ENCODE measurements around the gene CDRT15.
"Not testable (repeated sequence)": the region's sequence is repeated elsewhere in the genome, so short reads cannot be mapped to it uniquely, and the experiment has no call there.

Gene CDRT15

DNA sequence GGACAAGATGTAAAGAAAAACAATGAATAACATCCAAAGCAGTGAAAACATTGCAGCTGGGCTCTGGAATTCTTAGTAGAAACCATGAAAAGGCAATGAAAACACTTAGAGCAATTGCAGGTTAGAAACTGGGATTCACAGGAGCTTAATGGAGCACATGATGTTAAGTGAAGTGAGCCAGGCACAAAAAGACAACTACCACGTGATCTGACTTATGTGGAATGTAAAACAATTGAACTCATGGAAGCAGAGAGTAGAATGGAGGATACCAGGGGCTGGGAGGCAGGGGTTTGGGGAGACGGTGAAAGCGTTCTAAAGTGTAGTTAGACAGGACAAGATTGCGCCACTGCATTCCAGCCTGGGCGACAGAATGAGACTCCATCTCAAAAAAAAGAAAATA lies 2.6 kb upstream of the CDRT15 start:
- not testable (repeated sequence) for H3K27ac ChIP-seq (ENCODE audit: low read depth, low read length); H3K9me3 ChIP-seq (ENCODE audit: control insufficient read depth in 5 of 5, low read length in 5 of 5); H3K4me1 ChIP-seq (ENCODE audit: control insufficient read depth in 5 of 5, insufficient read depth in 5 of 5, low read length in 5 of 5); H3K4me3 ChIP-seq (ENCODE audit: low read depth in 1 of 5, low read length in 5 of 5); H3K27me3 ChIP-seq (ENCODE audit: control insufficient read depth in 5 of 5, insufficient read depth in 4 of 5, low read length in 5 of 5); H3K9ac ChIP-seq (ENCODE audit: low read length in 5 of 5); H3K36me3 ChIP-seq (ENCODE audit: control insufficient read depth in 5 of 5, insufficient read depth in 5 of 5, low read length in 5 of 5)

DNA sequence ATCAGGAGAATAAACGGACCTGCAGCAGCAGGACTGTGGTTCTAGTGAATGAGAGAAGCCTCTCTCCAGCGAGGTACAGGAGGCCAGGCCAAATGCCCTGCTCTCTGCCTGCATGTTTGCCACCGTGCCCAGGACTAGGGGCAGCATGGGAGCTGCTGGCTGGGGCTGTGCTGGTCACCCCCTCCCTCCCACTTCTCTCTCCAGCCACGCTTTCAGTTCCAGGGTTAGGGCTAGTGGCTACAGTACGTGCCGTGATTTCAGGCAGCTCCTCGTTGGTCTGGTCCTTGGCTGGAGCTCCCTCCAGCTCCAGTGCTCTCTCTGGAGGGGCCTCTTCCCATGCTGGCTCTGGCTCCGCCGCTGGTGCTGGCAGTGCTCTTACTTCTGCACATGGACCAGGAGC lies 630 bp downstream of the CDRT15 start:
- not testable (repeated sequence) for H3K4me3 ChIP-seq (ENCODE audit: low read depth in 1 of 5, low read length in 5 of 5); H3K9ac ChIP-seq (ENCODE audit: low read length in 5 of 5); H3K27me3 ChIP-seq (ENCODE audit: control insufficient read depth in 5 of 5, insufficient read depth in 4 of 5, low read length in 5 of 5); H3K27ac ChIP-seq (ENCODE audit: low read depth, low read length); H3K4me1 ChIP-seq (ENCODE audit: control insufficient read depth in 5 of 5, insufficient read depth in 5 of 5, low read length in 5 of 5); H3K9me3 ChIP-seq (ENCODE audit: control insufficient read depth in 5 of 5, low read length in 5 of 5); H3K36me3 ChIP-seq (ENCODE audit: control insufficient read depth in 5 of 5, insufficient read depth in 5 of 5, low read length in 5 of 5)

GRCh38 chr17:14235047-14235446 lies 1.6 kb downstream of the CDRT15 start:
- H3K9me3 ChIP-seq (ENCODE audit: control insufficient read depth in 5 of 5, low read length in 5 of 5); H3K4me3 ChIP-seq (ENCODE audit: low read depth in 1 of 5, low read length in 5 of 5); H3K27me3 ChIP-seq (ENCODE audit: control insufficient read depth in 5 of 5, insufficient read depth in 4 of 5, low read length in 5 of 5); H3K4me1 ChIP-seq (ENCODE audit: control insufficient read depth in 5 of 5, insufficient read depth in 5 of 5, low read length in 5 of 5); H3K27ac ChIP-seq (ENCODE audit: low read depth, low read length); H3K9ac ChIP-seq (ENCODE audit: low read length in 5 of 5); H3K36me3 ChIP-seq (ENCODE audit: control insufficient read depth in 5 of 5, insufficient read depth in 5 of 5, low read length in 5 of 5): not testable (repeated sequence)

- not testable (repeated sequence) for H3K27ac ChIP-seq (ENCODE audit: low read depth, low read length); H3K4me1 ChIP-seq (ENCODE audit: control insufficient read depth in 5 of 5, insufficient read depth in 5 of 5, low read length in 5 of 5); H3K27me3 ChIP-seq (ENCODE audit: control insufficient read depth in 5 of 5, insufficient read depth in 4 of 5, low read length in 5 of 5); H3K9ac ChIP-seq (ENCODE audit: low read length in 5 of 5); H3K4me3 ChIP-seq (ENCODE audit: low read depth in 1 of 5, low read length in 5 of 5); H3K36me3 ChIP-seq (ENCODE audit: control insufficient read depth in 5 of 5, insufficient read depth in 5 of 5, low read length in 5 of 5); H3K9me3 ChIP-seq (ENCODE audit: control insufficient read depth in 5 of 5, low read length in 5 of 5)
These were observed 5.5 kb downstream of the CDRT15 start for GRCh38 chr17:14231187-14231586.

- H3K4me3 ChIP-seq (ENCODE audit: low read depth in 1 of 5, low read length in 5 of 5) = no peak overlapping the region
- H3K4me1 ChIP-seq (ENCODE audit: control insufficient read depth in 5 of 5, insufficient read depth in 5 of 5, low read length in 5 of 5) = no peaks in the 10 kb centered on the region
- H3K27me3 ChIP-seq (ENCODE audit: control insufficient read depth in 5 of 5, insufficient read depth in 4 of 5, low read length in 5 of 5) = no peaks in the 10 kb centered on the region
These were observed 7.8 kb downstream of the CDRT15 start for GRCh38 chr17:14228903-14229302.

DNA sequence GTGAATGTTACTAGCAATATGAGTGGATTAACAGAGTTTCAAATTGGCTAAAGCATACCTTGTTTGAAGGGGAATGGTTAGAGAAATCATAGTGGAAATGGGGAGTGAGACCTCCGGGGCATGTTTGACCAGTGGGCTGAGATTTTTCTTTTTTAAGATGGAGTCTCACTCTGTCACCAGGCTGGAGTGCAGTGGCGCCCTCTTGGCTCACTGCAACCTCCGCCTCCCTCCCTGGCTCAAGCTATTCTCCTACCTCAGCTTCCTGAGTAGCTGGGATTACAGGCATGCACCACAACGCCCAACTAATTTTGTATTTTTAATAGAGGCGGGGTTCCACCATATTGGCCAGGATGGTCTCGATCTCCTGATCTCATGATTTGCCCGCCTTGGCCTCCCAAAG lies 9.6 kb downstream of the CDRT15 start:
- no peaks in the 10 kb centered on the region for H3K9me3 ChIP-seq (ENCODE audit: control insufficient read depth in 5 of 5, low read length in 5 of 5)
- no peaks in the 10 kb centered on the region for H3K27me3 ChIP-seq (ENCODE audit: control insufficient read depth in 5 of 5, insufficient read depth in 4 of 5, low read length in 5 of 5)
- H3K27ac ChIP-seq (ENCODE audit: low read depth, low read length) = no peak overlapping the region
- H3K4me3 ChIP-seq (ENCODE audit: low read depth in 1 of 5, low read length in 5 of 5) = no peak overlapping the region
- no peaks in the 10 kb centered on the region for H3K36me3 ChIP-seq (ENCODE audit: control insufficient read depth in 5 of 5, insufficient read depth in 5 of 5, low read length in 5 of 5)
- no peaks in the 10 kb centered on the region for H3K4me1 ChIP-seq (ENCODE audit: control insufficient read depth in 5 of 5, insufficient read depth in 5 of 5, low read length in 5 of 5)
- no peak overlapping the region for H3K9ac ChIP-seq (ENCODE audit: low read length in 5 of 5)

More at GRCh38 chr17:14228903-14229302, 7.8 kb downstream of the CDRT15 start:
- Histone ChIP-seq H3K9ac (ENCODE audit: low read length in 5 of 5) (no peak overlapping the region), H3K9me3 (ENCODE audit: control insufficient read depth in 5 of 5, low read length in 5 of 5) (no peaks in the 10 kb centered on the region), H3K27ac (ENCODE audit: low read depth, low read length) (no peak overlapping the region), H3K36me3 (ENCODE audit: control insufficient read depth in 5 of 5, insufficient read depth in 5 of 5, low read length in 5 of 5) (no peaks in the 10 kb centered on the region)

- Histone ChIP-seq H3K4me1 (ENCODE audit: control insufficient read depth in 5 of 5, insufficient read depth in 5 of 5, low read length in 5 of 5) (no peaks in the 10 kb centered on the region), H3K27ac (ENCODE audit: low read depth, low read length) (no peak overlapping the region), H3K27me3 (ENCODE audit: control insufficient read depth in 5 of 5, insufficient read depth in 4 of 5, low read length in 5 of 5) (no peaks in the 10 kb centered on the region), H3K9ac (ENCODE audit: low read length in 5 of 5) (no peak overlapping the region), H3K9me3 (ENCODE audit: control insufficient read depth in 5 of 5, low read length in 5 of 5) (no peaks in the 10 kb centered on the region), H3K36me3 (ENCODE audit: control insufficient read depth in 5 of 5, insufficient read depth in 5 of 5, low read length in 5 of 5) (no peaks in the 10 kb centered on the region), H3K4me3 (ENCODE audit: low read depth in 1 of 5, low read length in 5 of 5) (no peak overlapping the region)
These were observed 11.2 kb downstream of the CDRT15 start for GRCh38 chr17:14225254-14225980.

DNA sequence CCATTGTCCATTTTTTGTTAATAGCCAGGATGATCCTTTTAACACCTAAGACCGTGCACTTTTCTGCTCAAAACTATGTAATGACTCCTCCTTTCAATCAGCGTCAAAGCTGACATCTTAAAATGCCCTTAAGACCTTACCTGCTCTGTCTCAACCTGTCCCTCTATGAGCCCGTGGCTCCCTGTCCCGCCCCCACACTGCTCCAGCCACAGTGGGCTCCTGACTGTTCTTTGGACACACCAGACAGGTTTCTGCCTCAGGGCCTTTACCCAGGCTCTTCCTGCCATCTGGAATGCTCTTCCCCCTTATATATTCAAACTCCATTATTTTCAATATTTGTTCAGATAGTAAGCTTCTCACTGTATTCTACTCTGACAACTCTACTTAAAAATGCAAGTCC lies 14.1 kb downstream of the CDRT15 start:
- Histone ChIP-seq H3K36me3 (ENCODE audit: control insufficient read depth in 5 of 5, insufficient read depth in 5 of 5, low read length in 5 of 5) (no peaks in the 10 kb centered on the region), H3K27ac (ENCODE audit: low read depth, low read length) (no peak overlapping the region), H3K27me3 (ENCODE audit: control insufficient read depth in 5 of 5, insufficient read depth in 4 of 5, low read length in 5 of 5) (no peaks in the 10 kb centered on the region), H3K9ac (ENCODE audit: low read length in 5 of 5) (no peak overlapping the region), H3K4me3 (ENCODE audit: low read depth in 1 of 5, low read length in 5 of 5) (no peak overlapping the region), H3K4me1 (ENCODE audit: control insufficient read depth in 5 of 5, insufficient read depth in 5 of 5, low read length in 5 of 5) (no peaks in the 10 kb centered on the region), H3K9me3 (ENCODE audit: control insufficient read depth in 5 of 5, low read length in 5 of 5) (no peaks in the 10 kb centered on the region)

DNA sequence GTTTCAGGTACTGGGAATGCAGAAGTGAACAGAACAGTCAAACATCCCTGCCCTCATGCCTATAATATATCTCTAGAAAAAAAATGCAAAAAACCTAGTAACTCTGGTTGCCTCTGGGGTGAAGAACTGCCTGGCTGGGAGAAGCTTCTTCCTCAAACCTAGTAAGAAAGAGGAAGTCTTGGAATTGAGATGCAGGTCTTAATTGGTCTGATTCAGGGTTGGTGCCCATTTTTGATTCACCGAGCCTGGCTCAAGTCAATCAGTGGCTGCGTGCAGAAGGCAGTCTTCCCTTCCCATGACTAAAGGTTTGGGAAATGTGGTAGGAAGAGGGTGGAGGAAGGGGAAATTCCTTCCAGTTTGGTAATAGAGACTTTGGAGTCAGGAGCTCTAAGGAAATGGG lies 22.4 kb downstream of the CDRT15 start:
- no peaks in the 10 kb centered on the region for H3K27me3 ChIP-seq (ENCODE audit: control insufficient read depth in 5 of 5, insufficient read depth in 4 of 5, low read length in 5 of 5)
- H3K4me3 ChIP-seq (ENCODE audit: low read depth in 1 of 5, low read length in 5 of 5) = no peak overlapping the region
- H3K4me1 ChIP-seq (ENCODE audit: control insufficient read depth in 5 of 5, insufficient read depth in 5 of 5, low read length in 5 of 5) = no peaks in the 10 kb centered on the region
- no peaks in the 10 kb centered on the region for H3K9me3 ChIP-seq (ENCODE audit: control insufficient read depth in 5 of 5, low read length in 5 of 5)
- no peak overlapping the region for H3K27ac ChIP-seq (ENCODE audit: low read depth, low read length)
- no peak overlapping the region for H3K9ac ChIP-seq (ENCODE audit: low read length in 5 of 5)
- peaks cover 3 to 8% (median 7%) of the 10 kb centered on the region in 5 donors for H3K36me3 ChIP-seq (ENCODE audit: control insufficient read depth in 5 of 5, insufficient read depth in 5 of 5, low read length in 5 of 5)

GRCh38 chr17:14212401-14212800 lies 24.3 kb downstream of the CDRT15 start:
- Histone ChIP-seq H3K36me3 (ENCODE audit: control insufficient read depth in 5 of 5, insufficient read depth in 5 of 5, low read length in 5 of 5) (peaks cover 3 to 20% (median 17%) of the 10 kb centered on the region in 5 donors), H3K4me1 (ENCODE audit: control insufficient read depth in 5 of 5, insufficient read depth in 5 of 5, low read length in 5 of 5) (no peaks in the 10 kb centered on the region), H3K9me3 (ENCODE audit: control insufficient read depth in 5 of 5, low read length in 5 of 5) (no peaks in the 10 kb centered on the region), H3K4me3 (ENCODE audit: low read depth in 1 of 5, low read length in 5 of 5) (no peak overlapping the region), H3K9ac (ENCODE audit: low read length in 5 of 5) (no peak overlapping the region), H3K27me3 (ENCODE audit: control insufficient read depth in 5 of 5, insufficient read depth in 4 of 5, low read length in 5 of 5) (no peaks in the 10 kb centered on the region), H3K27ac (ENCODE audit: low read depth, low read length) (no peak overlapping the region)

GRCh38 chr17:14211801-14212200 lies 24.9 kb downstream of the CDRT15 start:
- Histone ChIP-seq H3K9ac (ENCODE audit: low read length in 5 of 5) (no peak overlapping the region), H3K27ac (ENCODE audit: low read depth, low read length) (no peak overlapping the region), H3K27me3 (ENCODE audit: control insufficient read depth in 5 of 5, insufficient read depth in 4 of 5, low read length in 5 of 5) (no peaks in the 10 kb centered on the region), H3K9me3 (ENCODE audit: control insufficient read depth in 5 of 5, low read length in 5 of 5) (no peaks in the 10 kb centered on the region), H3K36me3 (ENCODE audit: control insufficient read depth in 5 of 5, insufficient read depth in 5 of 5, low read length in 5 of 5) (peaks cover 3 to 26% (median 23%) of the 10 kb centered on the region in 5 donors), H3K4me3 (ENCODE audit: low read depth in 1 of 5, low read length in 5 of 5) (no peak overlapping the region), H3K4me1 (ENCODE audit: control insufficient read depth in 5 of 5, insufficient read depth in 5 of 5, low read length in 5 of 5) (no peaks in the 10 kb centered on the region)
